PC-3 (cell line): ENCODE measurements around the gene ST3GAL2.

Experiments
- EZH2 ChIP-seq: fragments of 300-600 bp; sonication (generic); IDR thresholded peaks from one replicate; pipeline ENCODE4 v1.6.1; 2017; ENCODE audit warnings: antibody characterized with exemption, mild to moderate bottlenecking, low read length; ENCODE audit not compliant: unreplicated experiment
- TF ChIP-seq, protein P1 (sequence below): fragments of 300-600 bp; sonication (generic); conservative IDR thresholded peaks from 2 replicates; pipeline ENCODE4 v1.5.1; 2017; ENCODE audit warnings: antibody characterized with exemption, low read depth, mild to moderate bottlenecking, low read length

- TF ChIP-seq, protein P1, sequence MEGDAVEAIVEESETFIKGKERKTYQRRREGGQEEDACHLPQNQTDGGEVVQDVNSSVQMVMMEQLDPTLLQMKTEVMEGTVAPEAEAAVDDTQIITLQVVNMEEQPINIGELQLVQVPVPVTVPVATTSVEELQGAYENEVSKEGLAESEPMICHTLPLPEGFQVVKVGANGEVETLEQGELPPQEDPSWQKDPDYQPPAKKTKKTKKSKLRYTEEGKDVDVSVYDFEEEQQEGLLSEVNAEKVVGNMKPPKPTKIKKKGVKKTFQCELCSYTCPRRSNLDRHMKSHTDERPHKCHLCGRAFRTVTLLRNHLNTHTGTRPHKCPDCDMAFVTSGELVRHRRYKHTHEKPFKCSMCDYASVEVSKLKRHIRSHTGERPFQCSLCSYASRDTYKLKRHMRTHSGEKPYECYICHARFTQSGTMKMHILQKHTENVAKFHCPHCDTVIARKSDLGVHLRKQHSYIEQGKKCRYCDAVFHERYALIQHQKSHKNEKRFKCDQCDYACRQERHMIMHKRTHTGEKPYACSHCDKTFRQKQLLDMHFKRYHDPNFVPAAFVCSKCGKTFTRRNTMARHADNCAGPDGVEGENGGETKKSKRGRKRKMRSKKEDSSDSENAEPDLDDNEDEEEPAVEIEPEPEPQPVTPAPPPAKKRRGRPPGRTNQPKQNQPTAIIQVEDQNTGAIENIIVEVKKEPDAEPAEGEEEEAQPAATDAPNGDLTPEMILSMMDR, result no peak
- no peak for TF ChIP-seq EZH2
These were observed 3.4 kb upstream of the ST3GAL2 start for GRCh38 chr16:70442344-70442743.
